Measurements from ENCODE around the gene AMPD2.

AMPD2 gene

GRCh38 chr1:109619576-109620400, at the start of gene AMPD2, which contains the start of gene GNAT2:
Gene AMPD2, plus strand, starts transcription at chr1:109619837. Its CDS starts 1,339 bp downstream, at chr1:109621176.
Gene GNAT2, minus strand, starts transcription at chr1:109619616. Its CDS starts 6,746 bp downstream, at chr1:109612870.
- peak; percentile 41 to 42 for ATAC-seq

GRCh38 chr1:109570414-109570813, 49.2 kb upstream of the AMPD2 start:
- no peak for ATAC-seq

GRCh38 chr1:109573785-109574184, 45.9 kb upstream of the AMPD2 start:
- no peak for ATAC-seq

GRCh38 chr1:109578947-109579443, 40.6 kb upstream of the AMPD2 start:
- ATAC-seq = no peak

GRCh38 chr1:109579491-109579890, 40.1 kb upstream of the AMPD2 start:
- ATAC-seq = no peak

- ATAC-seq = no peak
Measured at GRCh38 chr1:109582021-109582420, 37.6 kb upstream of the AMPD2 start.

GRCh38 chr1:109584766-109585165, 34.9 kb upstream of the AMPD2 start:
- ATAC-seq = no peak

GRCh38 chr1:109586055-109586454, 33.6 kb upstream of the AMPD2 start:
- ATAC-seq = no peak

GRCh38 chr1:109589177-109589576, 30.5 kb upstream of the AMPD2 start:
- no peak for ATAC-seq

GRCh38 chr1:109589679-109590078, 30.0 kb upstream of the AMPD2 start:
- ATAC-seq = no peak

- no peak for ATAC-seq
Measured at GRCh38 chr1:109592916-109593315, 26.7 kb upstream of the AMPD2 start.

GRCh38 chr1:109595531-109595930, 24.1 kb upstream of the AMPD2 start:
- no peak for ATAC-seq

- no peak for ATAC-seq
Measured at GRCh38 chr1:109598156-109598555, 21.5 kb upstream of the AMPD2 start.

- ATAC-seq = no peak
Measured at GRCh38 chr1:109598655-109599054, 21.0 kb upstream of the AMPD2 start.

- no peak for ATAC-seq
Measured at GRCh38 chr1:109603229-109603628, 16.4 kb upstream of the AMPD2 start.

- no peak for ATAC-seq
Measured at GRCh38 chr1:109605381-109605780, 14.3 kb upstream of the AMPD2 start.

- no peak for ATAC-seq
Measured at GRCh38 chr1:109609881-109610280, 9.8 kb upstream of the AMPD2 start.

- ATAC-seq = no peak
Measured at GRCh38 chr1:109610609-109611307, 8.9 kb upstream of the AMPD2 start.

- ATAC-seq = no peak
Measured at GRCh38 chr1:109611308-109611990, 8.2 kb upstream of the AMPD2 start.

- no peak for ATAC-seq
Measured at GRCh38 chr1:109613361-109614147, 6.1 kb upstream of the AMPD2 start.

GRCh38 chr1:109615879-109616278, 3.8 kb upstream of the AMPD2 start:
- no peak for ATAC-seq

- no peak for ATAC-seq
Measured at GRCh38 chr1:109616391-109616790, 3.2 kb upstream of the AMPD2 start.
